Activated naive CD4-positive, alpha-beta T cell treated with anti-CD3 and anti-CD28 coated beads, Interleukin-2, amount 50 U/mL, for 16 hours (primary cell): ENCODE data around the gene PKIB.

Source experiments
- DNase-seq: peaks from one replicate; pipeline ENCODE4 v3.0.0-alpha.2; 2020

PKIB gene

GRCh38 chr6:122749451-122750050 lies 139.3 kb downstream of the PKIB start:
- no peak for DNase-seq

GRCh38 chr6:122751326-122751725 lies 141.1 kb downstream of the PKIB start:
- no peak for DNase-seq

GRCh38 chr6:122752459-122752858 lies 142.3 kb downstream of the PKIB start:
- DNase-seq = no peak

DNA sequence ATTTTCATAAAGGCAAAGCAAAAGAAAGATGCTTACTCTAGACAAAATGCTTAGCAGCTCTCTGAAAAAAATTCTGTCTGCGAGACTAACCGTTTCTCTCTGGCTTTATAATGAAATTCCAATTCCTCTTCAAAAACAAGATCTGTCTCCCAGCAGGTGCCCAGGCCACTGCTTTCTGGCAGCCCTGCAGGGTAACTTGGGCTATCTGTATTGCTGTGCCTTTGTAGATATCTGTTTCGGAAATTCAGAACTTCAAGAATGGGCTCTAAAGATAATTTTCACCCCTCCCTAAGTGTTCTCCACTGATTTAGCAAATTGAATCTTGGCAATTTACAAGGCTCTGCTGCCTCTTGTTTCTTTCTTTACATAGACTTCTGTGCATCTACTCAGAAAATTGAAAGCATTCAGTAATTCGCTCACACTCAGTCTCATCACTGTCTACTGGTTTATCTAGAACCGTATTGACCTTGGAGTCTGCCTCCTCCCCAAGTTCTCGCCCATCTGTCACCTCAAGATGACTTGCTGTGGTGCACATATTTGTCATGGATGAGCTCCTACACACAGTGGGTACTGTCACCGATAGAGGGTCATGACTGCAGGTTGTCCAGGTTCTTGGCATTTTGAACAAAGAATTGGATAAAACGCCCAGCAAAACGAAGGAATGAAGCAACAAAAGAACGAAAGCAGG lies 142.9 kb downstream of the PKIB start:
- no peak for DNase-seq

GRCh38 chr6:122753688-122754056 lies 143.5 kb downstream of the PKIB start:
- no peak for DNase-seq

DNA sequence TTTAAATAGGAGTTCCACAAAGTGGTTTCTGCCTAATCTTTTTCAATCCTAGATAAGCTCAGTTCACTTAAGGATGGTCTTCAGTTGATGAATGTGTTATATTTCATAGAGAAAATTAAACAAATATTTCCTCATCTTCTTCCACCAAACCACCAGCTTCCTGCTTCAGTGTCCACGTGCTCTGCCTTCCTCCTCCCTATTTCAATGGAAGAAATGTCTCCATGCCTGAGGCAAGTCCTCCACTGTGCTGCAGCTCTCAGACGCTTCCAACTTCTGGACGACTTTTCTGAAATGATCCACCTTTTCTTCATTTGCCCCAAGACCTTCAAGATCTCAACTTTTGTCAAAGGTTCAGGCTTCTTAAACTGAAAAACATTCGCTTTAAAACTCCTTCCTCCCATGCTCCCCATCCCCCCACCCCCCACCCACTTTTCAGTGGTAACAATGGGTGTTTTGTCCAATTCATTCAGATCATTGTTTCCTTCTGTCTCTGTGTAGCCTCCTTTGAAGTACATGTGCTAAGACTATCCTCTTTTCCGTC lies 144.1 kb downstream of the PKIB start:
- no peak for DNase-seq

- no peak for DNase-seq
Observed at GRCh38 chr6:122755901-122756300, 145.7 kb downstream of the PKIB start.

- no peak for DNase-seq
Observed at GRCh38 chr6:122758927-122759334, 148.7 kb downstream of the PKIB start.

DNA sequence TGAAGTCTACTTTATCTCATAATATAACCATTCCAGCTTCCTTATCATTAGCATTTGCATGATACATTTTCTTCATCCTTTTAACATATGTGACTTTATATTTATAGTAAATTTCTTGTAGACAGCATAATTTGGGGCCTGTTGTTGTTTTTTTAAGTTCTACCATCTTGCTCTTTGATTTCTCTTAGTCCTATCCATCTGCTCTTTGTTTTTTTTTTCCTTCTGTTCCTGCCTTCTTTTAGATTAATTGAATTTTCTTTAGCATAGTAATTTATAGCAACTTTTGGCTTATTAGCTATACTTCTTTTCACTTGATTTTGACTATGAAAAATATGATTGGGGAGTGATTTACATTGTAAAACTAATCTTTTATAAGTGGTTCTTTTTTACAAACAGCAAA lies 150.1 kb downstream of the PKIB start:
- no peak for DNase-seq

DNA sequence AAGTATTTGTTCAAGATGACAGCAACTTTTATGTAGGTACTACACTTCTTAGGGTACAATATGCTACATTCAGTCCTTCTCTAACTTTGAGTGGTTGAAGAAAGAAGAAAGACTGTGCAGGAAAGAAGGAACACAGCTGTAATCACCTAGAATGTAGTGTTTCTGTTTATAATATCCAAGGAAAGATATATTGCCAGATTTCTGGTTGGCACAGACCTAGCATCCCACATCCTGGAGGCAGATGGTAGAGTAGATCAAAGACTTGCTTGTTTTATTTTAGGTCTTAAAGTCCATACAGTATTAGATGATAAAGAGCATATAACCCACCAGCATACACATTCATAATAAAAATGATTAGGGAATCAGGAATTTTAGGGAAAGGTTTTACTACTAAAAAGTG lies 156.1 kb downstream of the PKIB start:
- no peak for DNase-seq

DNA sequence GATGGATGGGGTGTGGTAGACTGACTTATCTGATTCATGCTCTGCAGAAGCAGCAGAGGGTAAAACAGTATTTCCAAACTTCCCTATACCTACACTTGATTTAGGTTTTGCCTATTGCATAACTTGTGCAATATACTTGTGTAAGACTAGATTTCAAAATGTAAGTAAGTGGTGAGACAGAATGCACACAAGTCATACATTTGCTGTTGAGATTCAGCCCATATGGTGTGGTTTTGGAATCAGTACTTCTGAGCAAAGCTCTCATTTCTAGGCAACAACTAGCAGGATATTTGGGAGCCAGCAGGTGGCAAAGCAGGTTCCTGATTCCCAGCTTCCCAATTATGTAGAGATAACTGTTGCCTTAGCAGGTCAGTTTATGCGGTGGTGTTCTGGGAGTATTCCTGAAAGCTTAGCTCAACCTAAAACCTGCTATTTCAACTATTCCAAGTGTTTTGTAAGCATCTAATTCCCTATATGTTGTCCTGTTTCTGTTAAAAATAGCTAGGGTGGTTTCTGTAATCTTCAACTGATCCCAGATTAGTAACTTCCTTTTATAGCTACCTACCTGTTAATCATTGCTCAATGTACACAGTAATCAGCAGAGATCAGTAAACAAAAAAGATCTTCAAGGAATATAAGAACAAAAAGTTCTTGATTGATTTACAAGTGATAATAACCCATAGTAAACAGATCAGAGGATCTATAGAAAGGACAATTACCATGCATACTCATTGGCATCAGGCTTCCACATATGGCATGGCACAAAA lies 160.8 kb downstream of the PKIB start:
- DNase-seq = no peak

GRCh38 chr6:122772724-122773415 lies 162.7 kb downstream of the PKIB start:
- no peak for DNase-seq
